ENCODE data around the gene P2RX2. TPM values are rescaled to one million over a fixed set of nuclear protein-coding genes. Genes with fewer than 3 reads are reported as not detected.

The P2RX2 gene
- total and polyA plus RNA-seq, 2 experiments from 2014 or later: 1.1 to 1.7 TPM

GRCh38 chr12:132633398-132633797 lies 14.8 kb downstream of the P2RX2 start:
- Mint-ChIP-seq H3K27ac (no peak overlapping the region), H3K4me1 (no peaks in the 10 kb centered on the region), H3K4me3 (no peak overlapping the region), H3K27me3 (ENCODE audit: insufficient read depth, low read depth, poor library complexity) (peaks cover 14% of the 10 kb centered on the region), H3K36me3 (ENCODE audit: low read depth) (peaks cover 99% of the 10 kb centered on the region), H3K9me3 (no peaks in the 10 kb centered on the region; the same call in 2 of the 3 replicates)
- TF ChIP-seq POLR2AphosphoS5 (IDR thresholded peaks at IDR 0.05; ENCODE audit: low read depth): no peak
- TF ChIP-seq EZH2 (IDR thresholded peaks at IDR 0.05; ENCODE audit: low read depth, unreplicated experiment): no peak
- TF ChIP-seq NANOG (IDR thresholded peaks at IDR 0.05; ENCODE audit: borderline replicate concordance): no peak
- no peak for TF ChIP-seq JUNB (IDR thresholded peaks at IDR 0.05; ENCODE audit: unreplicated experiment)
- no peak for TF ChIP-seq EZH2phosphoT487 (IDR thresholded peaks at IDR 0.05; ENCODE audit: unreplicated experiment)
- no peak for TF ChIP-seq REST (IDR thresholded peaks at IDR 0.05; ENCODE audit: unreplicated experiment)
- TF ChIP-seq CREB1 (CRISPR knock-in tag; IDR thresholded peaks at IDR 0.05; ENCODE audit: low read depth): no peak
- no peak for TF ChIP-seq ZNF114 (CRISPR knock-in tag; IDR thresholded peaks at IDR 0.05)
- TF ChIP-seq CTCF (conservative IDR thresholded peaks at IDR 0.05; ENCODE audit: low read depth in 2 of 2): no peak
- TF ChIP-seq ETS1 (IDR thresholded peaks at IDR 0.05): no peak
- no peak for TF ChIP-seq ZNF462 (CRISPR knock-in tag; IDR thresholded peaks at IDR 0.05)
- TF ChIP-seq ZNF331 (CRISPR knock-in tag; IDR thresholded peaks at IDR 0.05; ENCODE audit: low read depth): no peak
- no peak for TF ChIP-seq STAT1 (IDR thresholded peaks at IDR 0.05; ENCODE audit: unreplicated experiment)
- no peaks in the 10 kb centered on the region for H3K4me1 ChIP-seq (ENCODE audit: insufficient read depth)
- no peak overlapping the region for H3K27ac ChIP-seq (ENCODE audit: low read depth)
- no peaks in the 10 kb centered on the region for H3K9me2 ChIP-seq (ENCODE audit: insufficient read depth)
- ATAC-seq (no peak), DNase-seq (ENCODE audit: low spot score) (no peak)
- H4K20me1 ChIP-seq (replicated peaks; ENCODE audit: insufficient read depth): peaks cover 28% of the 10 kb centered on the region
- H3K79me2 ChIP-seq (replicated peaks; ENCODE audit: insufficient read depth): no peaks in the 10 kb centered on the region
- H2AFZ ChIP-seq: no peak overlapping the region
- no peak overlapping the region for H3K4me2 ChIP-seq
- H3K27me3 ChIP-seq (ENCODE audit: insufficient read depth): no peaks in the 10 kb centered on the region
- H3K4me3 ChIP-seq: no peak overlapping the region
- peaks cover 49% of the 10 kb centered on the region for H3K36me3 ChIP-seq (ENCODE audit: insufficient read depth)
- peaks cover 9% of the 10 kb centered on the region; the same call in 1 of the 2 replicates for H3F3A ChIP-seq (replicated peaks; ENCODE audit: low read depth)
